IMR-90 (cell line): ENCODE measurements around the gene KRTAP12-1. TPM values are rescaled to one million over a fixed set of nuclear protein-coding genes. Genes with fewer than 3 reads are reported as not detected.

ENCODE experiments used
- ATAC-seq: fragments of 200-7000 bp; cut with Tn5 transposase; 2 replicates; pipeline ENCODE4 v1.9.1; 2020; ENCODE audit warnings: low read depth, mild to moderate bottlenecking, moderate library complexity
- BruUV-seq: library from RNA; stranded (reverse); fragments of 400-500 nt; replicated peaks from 2 replicates; lab custom pipeline; 2021; lab: Mats Ljungman, UMichigan
- CTCF ChIA-PET: fragments of 300-600 bp; formaldehyde crosslinking; extraction: SDS; loops from one replicate; lab custom pipeline; 2021; ENCODE audit warnings: antibody characterized with exemption; lab: Yijun Ruan, JAX
- POLR2A ChIA-PET: fragments of 300-600 bp; sonication (Branson Sonifier 250); formaldehyde crosslinking; loops from one replicate; lab custom pipeline; 2022; ENCODE audit warnings: antibody characterized with exemption; ENCODE audit not compliant: unreplicated experiment; lab: Charles Lee
- DNase-seq: peaks from one replicate; pipeline ENCODE4 v3.0.0; 2013
- H2AFZ ChIP-seq: replicated peaks from 2 replicates; pipeline ENCODE3; 2013; ENCODE audit warnings: low read length, mild to moderate bottlenecking; ENCODE audit not compliant: poor library complexity
- H2AK5ac ChIP-seq: 2 replicates; pipeline ENCODE4 v1.6.1; 2013; ENCODE audit warnings: low read depth, low read length, inconsistent platforms
- H2AK9ac ChIP-seq: replicated peaks from 2 replicates; pipeline ENCODE3; 2013; ENCODE audit warnings: mild to moderate bottlenecking, low read depth, low read length, moderate library complexity; ENCODE audit not compliant: poor library complexity
- H2BK120ac ChIP-seq: 2 replicates; pipeline ENCODE4 v1.6.1; 2013; ENCODE audit warnings: low read depth, low read length, inconsistent platforms
- H2BK15ac ChIP-seq: 3 replicates; pipeline ENCODE4 v1.6.1; 2013; ENCODE audit warnings: low read depth, low read length, inconsistent platforms
- H2BK20ac ChIP-seq: 2 replicates; pipeline ENCODE4 v1.6.1; 2013; ENCODE audit warnings: low read depth, mild to moderate bottlenecking, inconsistent platforms, low read length, moderate library complexity
- H2BK5ac ChIP-seq: 2 replicates; pipeline ENCODE4 v1.6.1; 2013; ENCODE audit warnings: mild to moderate bottlenecking, low read depth, low read length, inconsistent platforms; ENCODE audit not compliant: poor library complexity, severe bottlenecking
- H3K14ac ChIP-seq: replicated peaks from 2 replicates; pipeline ENCODE4 v1.6.1; 2013; ENCODE audit warnings: low read depth, low read length, inconsistent platforms
- H3K18ac ChIP-seq: 2 replicates; pipeline ENCODE4 v1.6.1; 2013; ENCODE audit warnings: low read depth, low read length, control low read depth
- H3K23ac ChIP-seq: 2 replicates; pipeline ENCODE4 v1.6.1; 2013; ENCODE audit warnings: low read depth, low read length, inconsistent platforms
- H3K27ac ChIP-seq: 2 replicates; pipeline ENCODE4 v1.5.1; 2013; ENCODE audit warnings: mild to moderate bottlenecking, control low read depth, low read length; ENCODE audit not compliant: insufficient read depth
- H3K27me3 ChIP-seq: 2 replicates; pipeline ENCODE4 v1.6.1; 2013; ENCODE audit warnings: low read length; ENCODE audit not compliant: control insufficient read depth, insufficient read depth
- H3K36me3 ChIP-seq: 2 replicates; pipeline ENCODE4 v1.6.1; 2013; ENCODE audit warnings: low read length, mixed read lengths; ENCODE audit not compliant: control insufficient read depth, insufficient read depth
- H3K4ac ChIP-seq: 2 replicates; pipeline ENCODE4 v1.6.1; 2013; ENCODE audit warnings: low read depth, low read length, inconsistent platforms
- H3K4me1 ChIP-seq: 2 replicates; pipeline ENCODE4 v1.6.1; 2013; ENCODE audit warnings: low read length, mixed read lengths; ENCODE audit not compliant: control insufficient read depth, insufficient read depth
- H3K4me2 ChIP-seq: 2 replicates; pipeline ENCODE4 v1.6.1; 2013; ENCODE audit warnings: low read depth, mild to moderate bottlenecking, control low read depth, low read length, moderate library complexity
- H3K4me3 ChIP-seq: 2 replicates; pipeline ENCODE4 v1.5.1; 2013; ENCODE audit warnings: low read depth, mild to moderate bottlenecking, control low read depth, low read length, moderate library complexity; ENCODE audit not compliant: insufficient read depth
- H3K56ac ChIP-seq: 2 replicates; pipeline ENCODE4 v1.6.1; 2013; ENCODE audit warnings: low read length, inconsistent platforms; ENCODE audit not compliant: insufficient read depth; ENCODE audit errors: extremely low read depth
- H3K79me1 ChIP-seq, 2 experiments: 2 replicates each; pipeline ENCODE4 v1.6.1; 2013; ENCODE audit warnings: low read length in 2 of 2, inconsistent platforms in 1 of 2, low read depth in 1 of 2
- H3K9ac ChIP-seq: 2 replicates; pipeline ENCODE4 v1.6.1; 2013; ENCODE audit warnings: low read depth, low read length, control low read depth
- H3K9me1 ChIP-seq: 2 replicates; pipeline ENCODE4 v1.6.1; 2013; ENCODE audit warnings: low read length, inconsistent platforms; ENCODE audit not compliant: insufficient read depth
- H3K9me3 ChIP-seq: 2 replicates; pipeline ENCODE4 v1.6.1; 2013; ENCODE audit warnings: low read length; ENCODE audit not compliant: control insufficient read depth, insufficient read depth
- H4K20me1 ChIP-seq: 2 replicates; pipeline ENCODE4 v1.6.1; 2013; ENCODE audit warnings: low read length, inconsistent platforms; ENCODE audit not compliant: insufficient read depth
- H4K5ac ChIP-seq: 2 replicates; pipeline ENCODE4 v1.6.1; 2013; ENCODE audit warnings: mild to moderate bottlenecking, low read depth, low read length, control low read depth
- H4K8ac ChIP-seq, 2 experiments: 2 replicates each; pipeline ENCODE4 v1.6.1; 2013; ENCODE audit warnings: low read depth in 2 of 2, low read length in 2 of 2, control low read depth in 1 of 2, inconsistent platforms in 1 of 2
- H4K91ac ChIP-seq: 2 replicates; pipeline ENCODE4 v1.6.1; 2013; ENCODE audit warnings: low read depth, low read length, inconsistent platforms; ENCODE audit not compliant: insufficient read depth
- CEBPB ChIP-seq: IDR thresholded peaks from 2 replicates; pipeline ENCODE4 v1.6.1; 2012; ENCODE audit warnings: low read depth, low read length, improper control_type of control experiment
- MAZ ChIP-seq: IDR thresholded peaks from 2 replicates; pipeline ENCODE4 v1.6.1; 2012; ENCODE audit warnings: low read depth, mild to moderate bottlenecking, low read length, improper control_type of control experiment, moderate library complexity, borderline replicate concordance
- WGBS, 2 experiments: methylation state at CpG; one replicate each; pipeline versions ENCODE4 v1.1.5 to v1.1.7; 2013; ENCODE audit warnings: missing lambda C conversion rate in 2 of 2; ENCODE audit not compliant: insufficient read length in 1 of 2; ENCODE audit errors: extremely low coverage in 2 of 2; 5-methylcytosine and 5-hydroxymethylcytosine counted together
- dilution Hi-C: fragments of 300-500 bp; cut with HindIII; formaldehyde crosslinking; loops from one replicate; pipeline ENCODE4 v1.14.3; 2018; ENCODE audit warnings: low sequenced_read_pairs; ENCODE audit not compliant: unreplicated experiment
- in situ Hi-C: fragments of 300-500 bp; cut with MboI; formaldehyde crosslinking; loops from 3 replicates; pipeline ENCODE4 v1.14.3; 2019; ENCODE audit warnings: low sequenced_read_pairs, inconsistent platforms, mixed read lengths
- intact Hi-C: fragments of 100-400 bp; cut with micrococcal nuclease; formaldehyde crosslinking; loops from 2 replicates; pipeline ENCODE4 v1.10.0; 2022
- polyA plus RNA-seq, 3 experiments: library from polyadenylated mRNA; depleted of rRNA; stranded (reverse); fragments of >200 nt; gene quantifications; 2 replicates each; pipeline ENCODE4 v1.2.3, GENCODE V29; 2012; ENCODE audit warnings: low replicate concordance in 1 of 3
- total RNA-seq: library from RNA; depleted of rRNA; stranded (reverse); fragments of >200 nt; gene quantifications from 2 replicates; pipeline ENCODE4 v1.2.3, GENCODE V29; 2012

Gene KRTAP12-1
- total and polyA plus RNA-seq, 2 of the 4 experiments (the other 2 are of a cell fraction) = not detected

- no peak overlapping the region for H3K56ac ChIP-seq
These were observed 11.0 kb upstream of the KRTAP12-1 start for GRCh38 chr21:44692798-44693512.

More at GRCh38 chr21:44692798-44693512, 11.0 kb upstream of the KRTAP12-1 start:
- Histone ChIP-seq H3K36me3 (no peaks in the 10 kb centered on the region), H2AK5ac (no peak overlapping the region), H3K27ac (no peak overlapping the region), H4K20me1 (no peaks in the 10 kb centered on the region), H3K9me3 (no peaks in the 10 kb centered on the region; the same call in 1 of the 2 replicates), H3K27me3 (peaks cover 18% of the 10 kb centered on the region), H2BK15ac (no peak overlapping the region), H3K4ac (no peak overlapping the region), H3K4me1 (no peaks in the 10 kb centered on the region), H2BK5ac (no peak overlapping the region), H3K4me2 (no peak overlapping the region), H4K8ac (no peak overlapping the region), H3K9ac (no peak overlapping the region), H2AFZ (no peak overlapping the region), H3K14ac (no peak overlapping the region), H2AK9ac (no peak overlapping the region), H2BK120ac (no peak overlapping the region), H4K91ac (no peak overlapping the region), H3K9me1 (no peaks in the 10 kb centered on the region), H3K4me3 (no peak overlapping the region), H4K5ac (no peak overlapping the region), H3K23ac (no peak overlapping the region), H2BK20ac (no peak overlapping the region), H3K79me1 (no peaks in the 10 kb centered on the region), H3K18ac (no peak overlapping the region)
- in situ Hi-C loops (no loop called here), intact Hi-C loops (no loop called here), dilution Hi-C loops (no loop called here)
- BruUV-seq = no TSS peak
- no peak for ATAC-seq
- CTCF ChIA-PET = no interaction called here
- DNase-seq = no peak
- TF ChIP-seq MAZ (no peak), CEBPB (peak; percentile 20; the same call in 1 of the 2 replicates)
- POLR2A ChIA-PET = no interaction called here
- no CpG with 5 or more reads among the region's 2 CpGs for WGBS, 2 experiments
